Measurements from ENCODE around the gene MINDY2.

Gene MINDY2

GRCh38 chr15:58886921-58887320 is 115.8 kb downstream of the MINDY2 start:
- DNase-seq (ENCODE audit: low read depth): no peak

GRCh38 chr15:58889363-58889762 is 118.3 kb downstream of the MINDY2 start:
- DNase-seq (ENCODE audit: low read depth): no peak

DNA sequence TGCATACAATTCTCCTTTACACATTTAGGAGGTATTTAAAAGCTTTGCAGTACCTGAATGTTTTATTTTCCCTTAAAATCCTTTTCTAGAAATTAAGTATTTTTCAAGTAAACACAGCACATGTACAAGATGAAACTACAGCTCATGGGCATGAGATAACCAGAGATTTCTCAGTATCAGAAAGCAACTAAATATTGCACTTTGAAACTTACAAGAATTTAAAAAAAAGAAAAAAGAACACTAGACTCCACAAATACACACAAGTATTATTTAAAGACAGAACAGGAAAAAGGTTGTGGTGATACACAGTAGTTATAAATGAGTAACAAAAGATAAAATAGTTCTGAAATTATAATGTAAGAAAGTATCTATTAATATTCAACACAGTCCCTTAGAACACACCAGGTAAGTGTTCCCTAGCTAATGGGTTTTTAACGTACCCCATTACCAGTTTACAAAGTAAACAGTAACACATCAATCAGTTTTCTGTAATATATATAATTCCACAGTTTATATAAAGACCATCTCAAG is 127.1 kb downstream of the MINDY2 start:
- no peak for DNase-seq (ENCODE audit: low read depth)

GRCh38 chr15:58900631-58901030 is 129.5 kb downstream of the MINDY2 start:
- no peak for DNase-seq (ENCODE audit: low read depth)

DNA sequence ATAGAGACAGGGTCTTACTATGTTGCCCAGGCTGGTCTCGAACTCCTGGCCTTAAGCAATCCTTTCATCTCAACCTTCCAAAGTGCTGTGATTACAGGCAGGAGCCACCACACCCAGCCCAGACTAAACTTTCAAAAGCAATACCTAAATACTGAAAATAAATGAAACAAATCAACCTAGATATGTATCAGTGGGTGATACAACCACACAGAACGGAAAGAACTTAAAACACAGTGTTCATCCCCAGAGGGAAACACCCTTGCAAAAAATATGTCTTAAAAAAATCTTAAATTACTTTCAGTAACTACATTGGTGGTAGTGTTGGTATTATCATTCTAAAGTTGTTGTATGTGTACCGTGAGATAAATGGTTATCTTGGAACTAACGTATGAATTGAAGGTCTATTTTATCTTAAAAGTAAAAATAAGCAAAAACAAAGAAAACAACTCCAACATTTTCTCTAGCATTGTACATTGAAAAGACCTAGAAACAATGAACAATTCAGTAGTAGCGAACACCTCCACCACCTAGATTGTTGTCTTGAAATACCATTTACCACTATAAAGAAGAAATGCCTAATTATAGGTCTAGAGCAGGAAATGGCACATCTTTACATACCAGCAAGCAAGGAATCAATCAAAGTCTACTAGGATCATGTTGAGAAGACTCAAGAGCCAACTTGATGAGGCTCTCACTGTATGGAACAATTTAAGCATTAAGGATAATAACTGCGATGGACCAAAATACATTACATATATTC is 137.6 kb downstream of the MINDY2 start:
- no peak for DNase-seq (ENCODE audit: low read depth)

- DNase-seq (ENCODE audit: low read depth): no peak
Observed at GRCh38 chr15:58909616-58910015, 138.5 kb downstream of the MINDY2 start.

GRCh38 chr15:58910456-58910855 is 139.4 kb downstream of the MINDY2 start:
- DNase-seq (ENCODE audit: low read depth): no peak

Data from HS-5 (cell line).